Heart right ventricle (tissue), 16 donors: Measurements from ENCODE around the gene DCAF7. TPM values are rescaled to one million over a fixed set of nuclear protein-coding genes. Genes with fewer than 3 reads are reported as not detected.

Experiments used
- ATAC-seq, 8 donors: fragments of 200-7000 bp; cut with Tn5 transposase; one replicate each; pipeline ENCODE4 v1.9.1; 2020; ENCODE audit warnings: mild to moderate bottlenecking in 8 of 8, moderate library complexity in 8 of 8, moderate number of reproducible peaks in 1 of 8
- DNase-seq, 2 donors: peaks; one replicate each; pipeline ENCODE4 v3.0.0-alpha.2; 2020
- H3K27ac ChIP-seq, 10 donors: fragments of 200-600 bp; sonication (generic) in 2 of 10; one replicate each; pipeline versions ENCODE4 v1.5.0 to v1.8.0; 2020 to 2022; ENCODE audit warnings: mild to moderate bottlenecking in 3 of 10
- H3K27me3 ChIP-seq, 7 donors: fragments of 200-600 bp; one replicate each; pipeline ENCODE4 v1.8.0; 2021 to 2022; ENCODE audit warnings: mild to moderate bottlenecking in 2 of 7
- H3K36me3 ChIP-seq, 9 donors: fragments of 200-600 bp; sonication (generic) in 1 of 9; one replicate each; pipeline versions ENCODE4 v1.5.0 to v1.8.0; 2020 to 2022; ENCODE audit warnings: mild to moderate bottlenecking in 2 of 9
- H3K4me1 ChIP-seq, 9 donors: fragments of 200-600 bp; sonication (generic) in 1 of 9; one replicate each; pipeline versions ENCODE4 v1.5.0 to v1.8.0; 2020 to 2022; ENCODE audit warnings: mild to moderate bottlenecking in 4 of 9
- H3K4me3 ChIP-seq, 10 donors: fragments of 200-600 bp; sonication (generic) in 2 of 10; one replicate each; pipeline versions ENCODE4 v1.5.0 to v1.8.0; 2020 to 2022; ENCODE audit warnings: mild to moderate bottlenecking in 7 of 10, moderate library complexity in 2 of 10
- H3K9me3 ChIP-seq, 11 donors: fragments of 200-600 bp in 10 of 11; sonication (generic) in 2 of 11; one replicate each; pipeline versions ENCODE4 v1.5.0 to v1.8.0; 2013 to 2022; ENCODE audit warnings: mild to moderate bottlenecking in 2 of 11, control low read depth in 1 of 11, moderate library complexity in 1 of 11
- WGBS, 2 donors: extraction: QIAGEN DNeasy Blood & Tissue Kit; methylation state at CpG; one replicate each; pipeline ENCODE4 v1.1.7; 2013; ENCODE audit warnings: inconsistent platforms in 1 of 2; 5-methylcytosine and 5-hydroxymethylcytosine counted together
- intact Hi-C, 10 donors: fragments of 100-400 bp; cut with DNase I; formaldehyde crosslinking; loops; one replicate each; pipeline versions ENCODE4 v1.11.1 to v1.14.2; 2022
- polyA plus RNA-seq, 2 donors: library from polyadenylated mRNA; stranded (reverse); fragments of 200-250 nt; gene quantifications; one replicate each; pipeline ENCODE4 v1.2.3, GENCODE V29; 2013
- total RNA-seq, 10 donors: library from RNA; stranded (reverse); fragmentation: NEBNext Ultra II Directional in 3 of 10; extraction: Animal tissue kit (Norgen Biotek cat#: 25700) in 3 of 10; gene quantifications; one replicate each; pipeline versions ENCODE4 v1.2.1 to v1.2.4, GENCODE V29; 2021 to 2023
- TF ChIP-seq, protein P1 (sequence below), 9 donors: fragments of 200-600 bp; sonication (generic) in 2 of 9; IDR thresholded peaks; one replicate each; pipeline versions ENCODE4 v1.5.0 to v1.8.0; 2021 to 2022; ENCODE audit warnings: antibody characterized with exemption in 9 of 9, mild to moderate bottlenecking in 5 of 9, moderate library complexity in 1 of 9
- donor health status: Arrhythmogenic right ventricular cardiomyopathy.
- donor health status: ischemic (EF 13 %, LVEDD 7.1; RV severe dilation, severe dysfunction).
- donor health status: healthy with polysubstance abuse.
- donor health status: DM: no; HTN: yes; CAD: no.
- donor health status: DM: no; HTN: no; CAD: no.
- donor health status: ischemic (EF 25% LVEDD 6.9; RV normal size, moderate dysfunction).
- donor health status: ischemic (EF 25% LVEDD 5.7; RV mildly dilated, moderate dysfunction).
- donor health status: healthy.
- donor health status: DM: yes; HTN: yes; CAD: no.
- donor health status: Ischemic cardiomyopathy.
- donor health status: ischemic (EF 35%, LVEDD 5.7; RV mildly dilated, moderate dysfunction).
- donor health status: nonischemic (EF 11% LVEDD 7.7; RV severe dilation, severe dysfunction).
- donor health status: DM: yes; HTN: yes; CAD: no.
- donor health status: PGD.
- donor health status: ischemic (EF 29% LVEDD 5.4; RV normal size, mild dysfunction).
- donor health status: nonischemic (EF 23%, LVEDD 6.1; RV moderate dilation, normal function).

The DCAF7 gene
- total and polyA plus RNA-seq, 12 donors, result 10.2 to 60.7 (median 41.7) TPM

- no peaks in the 10 kb centered on the region for H3K9me3 ChIP-seq
- no peak for DNase-seq
- peaks cover 0 to 40% (median 36%) of the 10 kb centered on the region in 7 donors for H3K27me3 ChIP-seq
- ATAC-seq, result no peak
- 69 to 71% methylated on average over 4 of the region's 4 CpGs for WGBS, 2 donors
- H3K36me3 ChIP-seq, result no peaks in the 10 kb centered on the region
- TF ChIP-seq, protein P1, sequence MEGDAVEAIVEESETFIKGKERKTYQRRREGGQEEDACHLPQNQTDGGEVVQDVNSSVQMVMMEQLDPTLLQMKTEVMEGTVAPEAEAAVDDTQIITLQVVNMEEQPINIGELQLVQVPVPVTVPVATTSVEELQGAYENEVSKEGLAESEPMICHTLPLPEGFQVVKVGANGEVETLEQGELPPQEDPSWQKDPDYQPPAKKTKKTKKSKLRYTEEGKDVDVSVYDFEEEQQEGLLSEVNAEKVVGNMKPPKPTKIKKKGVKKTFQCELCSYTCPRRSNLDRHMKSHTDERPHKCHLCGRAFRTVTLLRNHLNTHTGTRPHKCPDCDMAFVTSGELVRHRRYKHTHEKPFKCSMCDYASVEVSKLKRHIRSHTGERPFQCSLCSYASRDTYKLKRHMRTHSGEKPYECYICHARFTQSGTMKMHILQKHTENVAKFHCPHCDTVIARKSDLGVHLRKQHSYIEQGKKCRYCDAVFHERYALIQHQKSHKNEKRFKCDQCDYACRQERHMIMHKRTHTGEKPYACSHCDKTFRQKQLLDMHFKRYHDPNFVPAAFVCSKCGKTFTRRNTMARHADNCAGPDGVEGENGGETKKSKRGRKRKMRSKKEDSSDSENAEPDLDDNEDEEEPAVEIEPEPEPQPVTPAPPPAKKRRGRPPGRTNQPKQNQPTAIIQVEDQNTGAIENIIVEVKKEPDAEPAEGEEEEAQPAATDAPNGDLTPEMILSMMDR (IDR thresholded peaks at IDR 0.05), result no peak
- H3K4me3 ChIP-seq, result no peak overlapping the region
- no peak overlapping the region for H3K27ac ChIP-seq
- H3K4me1 ChIP-seq, result peaks cover 0 to 9% (median 8%) of the 10 kb centered on the region in 9 donors
- intact Hi-C loops, result loop anchor here in 1 of 10 donors (10.0 kb wide), 1 partner anchor 46 kb away; no protein-coding TSS in a partner anchor
Observed at GRCh38 chr17:63540590-63540989, 9.7 kb upstream of the DCAF7 start.

- H3K27me3 ChIP-seq, result peaks cover 0 to 29% (median 26%) of the 10 kb centered on the region in 7 donors
- no peaks in the 10 kb centered on the region for H3K36me3 ChIP-seq
- H3K27ac ChIP-seq, result no peak overlapping the region
- no peaks in the 10 kb centered on the region for H3K9me3 ChIP-seq
- WGBS, 2 donors, result 93% methylated on average over 9 of the region's 9 CpGs
- intact Hi-C loops, result loop anchor here in 1 of 10 donors (10.0 kb wide), 1 partner anchor 47 kb away; no protein-coding TSS in a partner anchor
- TF ChIP-seq, protein P1 (IDR thresholded peaks at IDR 0.05), result no peak
- peaks cover 0 to 9% (median 8%) of the 10 kb centered on the region in 9 donors for H3K4me1 ChIP-seq
- H3K4me3 ChIP-seq, result no peak overlapping the region
- ATAC-seq (no peak), DNase-seq (no peak)
Observed at GRCh38 chr17:63542218-63542545, 8.1 kb upstream of the DCAF7 start.

- no peak for DNase-seq
- 65 to 67% methylated on average over 15 of the region's 15 CpGs for WGBS, 2 donors
- intact Hi-C loops, result loop anchor here in 1 of 10 donors (10.0 kb wide), 1 partner anchor 48 kb away; no protein-coding TSS in a partner anchor
Observed at GRCh38 chr17:63542942-63543821, 7.1 kb upstream of the DCAF7 start.

DNA sequence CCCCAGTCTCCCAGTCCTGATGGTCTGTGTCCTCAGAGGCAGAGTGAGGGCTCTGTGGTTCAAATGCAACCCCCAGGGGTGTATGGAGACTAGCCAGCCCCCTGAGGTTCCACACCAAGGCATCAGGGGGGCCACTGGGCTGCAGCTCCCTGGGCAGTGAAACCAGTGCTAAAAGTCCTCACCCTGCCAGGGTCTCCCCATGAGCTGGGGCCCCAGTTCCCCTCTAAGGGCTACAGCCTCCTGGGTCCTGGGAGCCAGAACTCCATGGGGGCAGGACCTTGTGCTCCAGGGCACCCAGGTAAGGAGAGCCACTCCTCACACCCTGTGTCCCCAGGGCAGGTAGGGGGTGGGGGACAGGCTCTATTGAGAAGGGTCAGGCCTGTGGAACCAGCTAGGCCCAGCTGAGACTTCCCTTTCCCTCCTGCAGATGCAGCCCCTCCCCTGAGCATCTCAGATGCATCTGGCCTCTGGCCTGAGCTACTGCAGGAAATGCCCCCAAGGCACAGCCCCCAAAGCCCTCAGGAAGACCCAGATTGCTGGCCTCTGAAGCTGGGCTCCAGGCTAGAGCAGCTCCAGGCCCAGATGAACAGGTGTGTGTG lies 6.4 kb upstream of the DCAF7 start:
- Histone ChIP-seq H3K27me3 (peaks cover 0 to 12% (median 8%) of the 10 kb centered on the region in 7 donors), H3K9me3 (no peaks in the 10 kb centered on the region), H3K27ac (no peak overlapping the region), H3K36me3 (no peaks in the 10 kb centered on the region), H3K4me1 (peaks cover 0 to under 1% (median 0%) of the 10 kb centered on the region in 9 donors), H3K4me3 (no peak overlapping the region)
- no peak for ATAC-seq
- intact Hi-C loops, result loop anchor here in 1 of 10 donors (10.0 kb wide), 1 partner anchor 49 kb away; no protein-coding TSS in a partner anchor
- TF ChIP-seq, protein P1 (IDR thresholded peaks at IDR 0.05), result no peak
- DNase-seq, result no peak

More at GRCh38 chr17:63542942-63543821, 7.1 kb upstream of the DCAF7 start:
- Histone ChIP-seq H3K27ac (no peak overlapping the region), H3K9me3 (no peaks in the 10 kb centered on the region), H3K36me3 (no peaks in the 10 kb centered on the region), H3K27me3 (peaks cover 0 to 19% (median 16%) of the 10 kb centered on the region in 7 donors), H3K4me3 (no peak overlapping the region), H3K4me1 (peaks cover 0 to 5% (median 3%) of the 10 kb centered on the region in 9 donors)
- TF ChIP-seq, protein P1 (IDR thresholded peaks at IDR 0.05), result no peak
- ATAC-seq, result no peak
